Left lung (tissue), 10 donors: ENCODE data around the gene CYCS. TPM values are rescaled to one million over a fixed set of nuclear protein-coding genes. Genes with fewer than 3 reads are reported as not detected.
"Not testable (repeated sequence)": the region's sequence is repeated elsewhere in the genome, so short reads cannot be mapped to it uniquely, and the experiment has no call there.

Source experiments
- ATAC-seq: fragments of 200-7000 bp; cut with Tn5 transposase; one replicate; pipeline ENCODE4 v1.9.1; 2020; ENCODE audit warnings: moderate library complexity
- DNase-seq, 4 donors: peaks; one replicate each; pipeline ENCODE4 v3.0.0-alpha.2; 2013 to 2020
- H3K27ac ChIP-seq, 2 donors: fragments of 200-600 bp; sonication (generic) in 1 of 2; one replicate each; pipeline versions ENCODE4 v1.5.0 to v1.8.0; 2020 to 2021
- H3K27me3 ChIP-seq, 2 donors: fragments of 200-600 bp; sonication (generic) in 1 of 2; one replicate each; pipeline versions ENCODE4 v1.5.0 to v1.8.0; 2020 to 2021
- H3K36me3 ChIP-seq, 2 donors: fragments of 200-600 bp; sonication (generic) in 1 of 2; one replicate each; pipeline versions ENCODE4 v1.5.0 to v1.8.0; 2020 to 2021
- H3K4me1 ChIP-seq, 2 donors: fragments of 200-600 bp; one replicate each; pipeline ENCODE4 v1.8.0; 2021
- H3K4me3 ChIP-seq, 2 donors: fragments of 200-600 bp; sonication (generic) in 1 of 2; one replicate each; pipeline versions ENCODE4 v1.5.0 to v1.8.0; 2020 to 2021; ENCODE audit warnings: mild to moderate bottlenecking in 1 of 2
- H3K9me3 ChIP-seq, 2 donors: fragments of 200-600 bp; sonication (generic) in 1 of 2; one replicate each; pipeline versions ENCODE4 v1.5.0 to v1.8.0; 2020 to 2021
- intact Hi-C, 2 donors: fragments of 100-400 bp; cut with DNase I; formaldehyde crosslinking; loops; one replicate each; pipeline versions ENCODE4 v1.11.2 to v1.14.2; 2022
- polyA plus RNA-seq, 6 donors: library from polyadenylated mRNA; unstranded; fragments of 120-200 nt; gene quantifications; one replicate each; pipeline ENCODE4 v1.2.1, GENCODE V29; 2013; ENCODE audit not compliant: insufficient read length in 6 of 6
- total RNA-seq, 2 donors: library from RNA; stranded (reverse); fragmentation: NEBNext Ultra II Directional; extraction: Animal tissue kit (Norgen Biotek cat#: 25700); gene quantifications; one replicate each; pipeline ENCODE4 v1.2.1, GENCODE V29; 2021
- TF ChIP-seq, protein P1 (sequence below), 2 donors: fragments of 200-600 bp; sonication (generic) in 1 of 2; IDR thresholded peaks; one replicate each; pipeline versions ENCODE4 v1.5.0 to v1.8.0; 2021; ENCODE audit warnings: antibody characterized with exemption in 2 of 2
- donor health status: DM: no; HTN: yes; CAD: no.
- donor health status: DM: no; HTN: no; CAD: no.

CYCS gene
- total and polyA plus RNA-seq, 8 donors: 60.4 to 106 (median 69.6) TPM

DNA sequence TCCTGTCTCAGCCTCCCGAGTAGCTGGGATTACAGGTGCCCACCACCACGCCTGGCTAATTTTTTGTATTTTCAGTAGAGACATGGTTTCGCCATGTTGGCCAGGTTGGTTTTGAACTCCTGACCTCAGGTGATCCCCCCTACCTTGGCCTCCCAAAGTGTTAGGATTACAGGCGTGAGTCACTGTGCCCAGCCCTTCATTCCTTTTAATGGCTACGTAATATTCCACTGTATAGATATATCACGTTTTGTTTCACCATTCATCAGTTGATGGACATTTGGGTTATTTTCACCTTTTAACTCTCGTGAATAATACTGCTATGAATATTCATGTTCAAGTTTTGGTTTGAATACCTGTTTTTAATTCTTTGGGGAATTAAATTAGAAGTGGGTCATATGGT is 44.6 kb upstream of the CYCS start:
- TF ChIP-seq, protein P1, sequence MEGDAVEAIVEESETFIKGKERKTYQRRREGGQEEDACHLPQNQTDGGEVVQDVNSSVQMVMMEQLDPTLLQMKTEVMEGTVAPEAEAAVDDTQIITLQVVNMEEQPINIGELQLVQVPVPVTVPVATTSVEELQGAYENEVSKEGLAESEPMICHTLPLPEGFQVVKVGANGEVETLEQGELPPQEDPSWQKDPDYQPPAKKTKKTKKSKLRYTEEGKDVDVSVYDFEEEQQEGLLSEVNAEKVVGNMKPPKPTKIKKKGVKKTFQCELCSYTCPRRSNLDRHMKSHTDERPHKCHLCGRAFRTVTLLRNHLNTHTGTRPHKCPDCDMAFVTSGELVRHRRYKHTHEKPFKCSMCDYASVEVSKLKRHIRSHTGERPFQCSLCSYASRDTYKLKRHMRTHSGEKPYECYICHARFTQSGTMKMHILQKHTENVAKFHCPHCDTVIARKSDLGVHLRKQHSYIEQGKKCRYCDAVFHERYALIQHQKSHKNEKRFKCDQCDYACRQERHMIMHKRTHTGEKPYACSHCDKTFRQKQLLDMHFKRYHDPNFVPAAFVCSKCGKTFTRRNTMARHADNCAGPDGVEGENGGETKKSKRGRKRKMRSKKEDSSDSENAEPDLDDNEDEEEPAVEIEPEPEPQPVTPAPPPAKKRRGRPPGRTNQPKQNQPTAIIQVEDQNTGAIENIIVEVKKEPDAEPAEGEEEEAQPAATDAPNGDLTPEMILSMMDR (IDR thresholded peaks at IDR 0.05): no peak
- no peaks in the 10 kb centered on the region for H3K27me3 ChIP-seq
- H3K4me3 ChIP-seq: no peak overlapping the region
- no peak overlapping the region for H3K27ac ChIP-seq
- no peaks in the 10 kb centered on the region for H3K9me3 ChIP-seq
- ATAC-seq (no peak), DNase-seq (no peak)
- no peaks in the 10 kb centered on the region for H3K4me1 ChIP-seq
- H3K36me3 ChIP-seq: no peaks in the 10 kb centered on the region
- intact Hi-C loops: no loop called here

- H3K4me1 ChIP-seq: no peaks in the 10 kb centered on the region
- intact Hi-C loops: no loop called here
- H3K27me3 ChIP-seq: no peaks in the 10 kb centered on the region
- no peak overlapping the region for H3K27ac ChIP-seq
- no peaks in the 10 kb centered on the region for H3K9me3 ChIP-seq
- no peak overlapping the region for H3K4me3 ChIP-seq
- ATAC-seq (no peak), DNase-seq (no peak)
- no peaks in the 10 kb centered on the region for H3K36me3 ChIP-seq
- TF ChIP-seq, protein P1 (IDR thresholded peaks at IDR 0.05): no peak
Measured at GRCh38 chr7:25168145-25168544, 43.1 kb upstream of the CYCS start.

DNA sequence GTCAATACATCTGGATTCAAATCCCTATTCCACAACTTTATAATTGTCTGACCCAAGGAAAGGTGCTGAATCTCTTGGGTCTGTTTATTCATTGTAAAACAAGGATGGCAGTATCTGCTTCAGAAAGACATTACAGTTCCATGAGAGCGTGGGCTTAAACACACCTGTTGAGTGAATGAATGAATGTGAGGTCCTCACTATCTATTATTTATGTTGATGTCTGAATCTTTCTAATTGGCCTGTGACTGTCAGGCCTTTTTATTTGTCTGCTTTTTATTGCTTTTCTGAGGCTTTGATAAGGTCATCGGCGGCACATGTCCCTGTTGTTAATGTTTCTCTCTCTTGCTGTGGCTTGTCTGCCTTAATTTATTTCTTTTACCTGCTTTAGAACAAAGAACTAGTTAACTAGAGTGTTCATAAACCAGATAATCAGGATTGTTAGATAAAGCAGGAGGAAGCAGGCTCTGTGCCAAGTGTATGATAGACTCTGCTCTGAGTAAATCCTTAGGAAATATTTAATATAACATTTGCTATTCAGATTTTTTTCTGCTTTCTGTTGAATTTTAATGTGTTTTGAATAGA is 42.3 kb upstream of the CYCS start:
- ATAC-seq (no peak), DNase-seq (no peak)
- Histone ChIP-seq H3K36me3 (no peaks in the 10 kb centered on the region), H3K27ac (no peak overlapping the region), H3K4me3 (no peak overlapping the region), H3K27me3 (no peaks in the 10 kb centered on the region), H3K4me1 (no peaks in the 10 kb centered on the region), H3K9me3 (no peaks in the 10 kb centered on the region)
- intact Hi-C loops: no loop called here
- TF ChIP-seq, protein P1 (IDR thresholded peaks at IDR 0.05): no peak

GRCh38 chr7:25159983-25160596 is 35.0 kb upstream of the CYCS start:
- H3K4me3 ChIP-seq, H3K27ac ChIP-seq, intact Hi-C loops, H3K4me1 ChIP-seq, H3K36me3 ChIP-seq, H3K27me3 ChIP-seq, H3K9me3 ChIP-seq: not testable (repeated sequence)
- DNase-seq (peak in 2 of 4 donors; percentile 20 to 53), ATAC-seq (peak; percentile 24)
- TF ChIP-seq, protein P1 (IDR thresholded peaks at IDR 0.05): peak in 1 of 2 donors; percentile 57

DNA sequence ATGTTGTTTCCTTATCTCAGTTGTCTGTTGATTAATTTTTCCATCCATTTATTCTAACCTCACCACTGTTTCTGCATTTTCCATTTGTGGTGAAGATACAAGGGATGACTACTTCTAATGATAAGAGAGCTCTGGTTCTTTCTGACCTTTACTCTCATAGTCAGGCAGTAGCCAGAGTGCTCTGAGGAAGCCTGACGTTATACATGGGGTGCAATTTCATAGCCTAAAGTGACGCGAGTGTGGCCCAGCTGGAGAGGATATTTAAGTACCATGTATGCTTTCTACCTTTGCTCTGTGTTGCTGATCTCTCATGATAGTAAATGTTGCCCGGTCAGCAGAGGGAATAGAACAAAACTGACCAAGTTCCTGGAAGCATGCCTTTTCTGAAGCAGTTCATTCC is 33.9 kb upstream of the CYCS start:
- no peaks in the 10 kb centered on the region for H3K27me3 ChIP-seq
- H3K4me1 ChIP-seq: no peaks in the 10 kb centered on the region
- ATAC-seq (no peak), DNase-seq (no peak)
- H3K9me3 ChIP-seq: no peaks in the 10 kb centered on the region
- H3K36me3 ChIP-seq: peaks cover 0 to 7% of the 10 kb centered on the region in 2 donors
- TF ChIP-seq, protein P1 (IDR thresholded peaks at IDR 0.05): no peak
- no peak overlapping the region for H3K4me3 ChIP-seq
- intact Hi-C loops: no loop called here
- no peak overlapping the region for H3K27ac ChIP-seq
